Measurements from ENCODE around the gene FMNL1. TPM values are rescaled to one million over a fixed set of nuclear protein-coding genes. Genes with fewer than 3 reads are reported as not detected.

The FMNL1 gene
- total RNA-seq, 4 donors from 2014 or later, result 19.2 to 42.9 (median 24.6) TPM

DNA sequence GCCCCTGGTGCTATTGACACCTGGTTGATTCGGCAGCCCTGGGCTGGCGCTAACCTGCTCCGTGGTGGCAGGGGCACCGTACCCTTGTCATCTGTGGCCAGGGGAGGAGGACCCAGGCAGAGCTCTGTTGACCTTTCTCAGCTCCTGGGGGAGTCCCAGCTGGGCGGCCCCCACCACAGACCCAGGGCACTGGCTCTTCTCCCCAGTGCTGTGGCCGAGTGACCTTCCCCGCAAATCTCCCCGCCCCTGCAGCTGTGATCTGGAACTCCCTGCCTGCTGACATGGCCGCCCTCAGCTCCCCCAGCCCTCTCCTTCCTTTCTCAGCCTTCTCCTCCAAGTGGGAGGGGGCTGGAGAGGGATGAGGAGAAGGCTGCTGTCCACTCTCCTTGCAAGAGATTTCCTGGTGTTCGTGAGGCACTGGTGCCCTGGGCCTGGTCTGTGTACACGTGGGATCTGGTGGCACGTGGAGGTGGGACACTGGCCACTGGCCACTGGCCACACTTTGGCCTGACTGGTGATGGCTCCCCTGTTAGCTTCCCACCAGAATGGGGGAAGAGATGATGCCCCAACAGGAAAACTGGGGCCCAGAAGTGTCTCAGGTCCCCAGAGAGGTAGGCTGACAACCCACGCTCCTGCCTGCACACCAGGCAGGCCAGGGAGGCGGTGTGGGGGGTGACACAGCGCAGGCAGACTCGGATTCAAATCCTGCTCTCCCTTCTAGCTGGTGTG lies 8.2 kb downstream of the FMNL1 start:
- DNase-seq (ENCODE audit: low spot score in 2 of 2), result no peak
- H3K27ac ChIP-seq, result peak overlapping the region in 3 of 4 donors; percentile 80 to 91 (median 86)
- no peak overlapping the region for H3K4me3 ChIP-seq
- peaks cover 0 to 51% (median 27%) of the 10 kb centered on the region in 4 donors for H3K4me1 ChIP-seq
- WGBS, 2 donors, result 74 to 76% methylated on average over 13 to 16 of the region's 16 CpGs
- H3K9me3 ChIP-seq, result no peaks in the 10 kb centered on the region
- no peak for TF ChIP-seq POLR2A (IDR thresholded peaks at IDR 0.05)
- no peaks in the 10 kb centered on the region for H3K27me3 ChIP-seq
- no peaks in the 10 kb centered on the region for H3K36me3 ChIP-seq

- H3K4me1 ChIP-seq, result peaks cover 0 to 47% (median 26%) of the 10 kb centered on the region in 4 donors
- no peak for DNase-seq (ENCODE audit: low spot score in 2 of 2)
- TF ChIP-seq POLR2A (IDR thresholded peaks at IDR 0.05), result no peak
- no peak for TF ChIP-seq EP300 (IDR thresholded peaks at IDR 0.05)
- no peaks in the 10 kb centered on the region for H3K36me3 ChIP-seq
- H3K27ac ChIP-seq, result peak overlapping the region in 3 of 4 donors; percentile 80 to 91 (median 86)
- H3K27me3 ChIP-seq, result no peaks in the 10 kb centered on the region
- no peaks in the 10 kb centered on the region for H3K9me3 ChIP-seq
- WGBS, 2 donors, result 88 to 100% methylated on average over 3 of the region's 4 CpGs
- no peak overlapping the region for H3K4me3 ChIP-seq
These were observed 8.7 kb downstream of the FMNL1 start for GRCh38 chr17:45230410-45230786.

GRCh38 chr17:45230787-45231480 lies 9.2 kb downstream of the FMNL1 start:
- Histone ChIP-seq H3K4me3 (no peak overlapping the region), H3K27ac (peak overlapping the region in 2 of 4 donors; percentile 80 to 91), H3K36me3 (no peaks in the 10 kb centered on the region), H3K4me1 (peaks cover 0 to 47% (median 28%) of the 10 kb centered on the region in 4 donors), H3K27me3 (no peaks in the 10 kb centered on the region), H3K9me3 (no peaks in the 10 kb centered on the region)
- WGBS, 2 donors, result 26 to 68% methylated on average over 5 to 6 of the region's 12 CpGs
- DNase-seq (ENCODE audit: low spot score in 2 of 2), result no peak
- TF ChIP-seq, protein P1, sequence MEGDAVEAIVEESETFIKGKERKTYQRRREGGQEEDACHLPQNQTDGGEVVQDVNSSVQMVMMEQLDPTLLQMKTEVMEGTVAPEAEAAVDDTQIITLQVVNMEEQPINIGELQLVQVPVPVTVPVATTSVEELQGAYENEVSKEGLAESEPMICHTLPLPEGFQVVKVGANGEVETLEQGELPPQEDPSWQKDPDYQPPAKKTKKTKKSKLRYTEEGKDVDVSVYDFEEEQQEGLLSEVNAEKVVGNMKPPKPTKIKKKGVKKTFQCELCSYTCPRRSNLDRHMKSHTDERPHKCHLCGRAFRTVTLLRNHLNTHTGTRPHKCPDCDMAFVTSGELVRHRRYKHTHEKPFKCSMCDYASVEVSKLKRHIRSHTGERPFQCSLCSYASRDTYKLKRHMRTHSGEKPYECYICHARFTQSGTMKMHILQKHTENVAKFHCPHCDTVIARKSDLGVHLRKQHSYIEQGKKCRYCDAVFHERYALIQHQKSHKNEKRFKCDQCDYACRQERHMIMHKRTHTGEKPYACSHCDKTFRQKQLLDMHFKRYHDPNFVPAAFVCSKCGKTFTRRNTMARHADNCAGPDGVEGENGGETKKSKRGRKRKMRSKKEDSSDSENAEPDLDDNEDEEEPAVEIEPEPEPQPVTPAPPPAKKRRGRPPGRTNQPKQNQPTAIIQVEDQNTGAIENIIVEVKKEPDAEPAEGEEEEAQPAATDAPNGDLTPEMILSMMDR (IDR thresholded peaks at IDR 0.05), result no peak
- TF ChIP-seq POLR2A (IDR thresholded peaks at IDR 0.05) (no peak), EP300 (IDR thresholded peaks at IDR 0.05) (no peak)

GRCh38 chr17:45231481-45232116 lies 9.9 kb downstream of the FMNL1 start:
- H3K4me3 ChIP-seq, result no peak overlapping the region
- no peaks in the 10 kb centered on the region for H3K27me3 ChIP-seq
- DNase-seq (ENCODE audit: low spot score in 2 of 2), result no peak
- 57 to 67% methylated on average over 18 to 19 of the region's 19 CpGs for WGBS, 2 donors
- H3K9me3 ChIP-seq, result no peaks in the 10 kb centered on the region
- H3K27ac ChIP-seq, result peak overlapping the region in 1 of 4 donors; percentile 80
- H3K36me3 ChIP-seq, result no peaks in the 10 kb centered on the region
- peaks cover 0 to 47% (median 28%) of the 10 kb centered on the region in 4 donors for H3K4me1 ChIP-seq
- TF ChIP-seq EP300 (IDR thresholded peaks at IDR 0.05) (no peak), POLR2A (IDR thresholded peaks at IDR 0.05) (no peak)
- TF ChIP-seq, protein P1 (IDR thresholded peaks at IDR 0.05), result no peak

- Histone ChIP-seq H3K27me3 (no peaks in the 10 kb centered on the region), H3K36me3 (no peaks in the 10 kb centered on the region), H3K4me3 (no peak overlapping the region), H3K27ac (no peak overlapping the region), H3K4me1 (peaks cover 0 to 43% (median 23%) of the 10 kb centered on the region in 4 donors), H3K9me3 (no peaks in the 10 kb centered on the region)
- no peak for DNase-seq (ENCODE audit: low spot score in 2 of 2)
- no peak for TF ChIP-seq EP300 (IDR thresholded peaks at IDR 0.05)
- TF ChIP-seq, protein P1 (IDR thresholded peaks at IDR 0.05), result no peak
- no peak for TF ChIP-seq POLR2A (IDR thresholded peaks at IDR 0.05)
- 87 to 91% methylated on average over 8 to 9 of the region's 9 CpGs for WGBS, 2 donors
These were observed 11.1 kb downstream of the FMNL1 start for GRCh38 chr17:45232514-45233422.
